GM21390 (cell line): ENCODE data around the gene PLAAT4.
"Not testable (repeated sequence)": the region's sequence is repeated elsewhere in the genome, so short reads cannot be mapped to it uniquely, and the experiment has no call there.

Source experiments
- ATAC-seq: cut with Tn5 transposase; IDR thresholded peaks from one replicate; pipeline ENCODE4 v1.9.1; 2021; ENCODE audit not compliant: unreplicated experiment

Gene PLAAT4

GRCh38 chr11:63510360-63511047, 26.1 kb upstream of the PLAAT4 start:
- ATAC-seq: no peak

- no peak for ATAC-seq
Measured at GRCh38 chr11:63511048-63511748, 25.4 kb upstream of the PLAAT4 start.

DNA sequence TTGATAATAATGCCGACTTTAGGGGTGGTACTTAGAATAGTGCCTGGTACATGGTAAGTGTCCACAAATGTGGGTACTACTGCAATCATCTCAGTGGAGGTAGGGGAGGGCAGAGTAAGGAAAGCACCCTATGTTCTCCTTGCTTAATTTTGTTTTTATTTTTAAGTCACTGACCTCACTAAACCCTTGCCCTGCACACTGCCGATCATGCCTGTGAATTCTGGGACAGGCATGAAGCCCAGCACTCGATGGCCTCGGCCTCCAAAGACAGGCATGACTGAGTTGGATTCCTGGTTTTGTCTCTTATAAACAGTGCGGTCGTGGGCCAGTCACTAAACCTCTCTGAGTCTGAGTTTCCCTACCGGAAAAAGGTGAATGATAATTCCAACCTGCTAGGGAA, 23.8 kb upstream of the PLAAT4 start:
- no peak for ATAC-seq

DNA sequence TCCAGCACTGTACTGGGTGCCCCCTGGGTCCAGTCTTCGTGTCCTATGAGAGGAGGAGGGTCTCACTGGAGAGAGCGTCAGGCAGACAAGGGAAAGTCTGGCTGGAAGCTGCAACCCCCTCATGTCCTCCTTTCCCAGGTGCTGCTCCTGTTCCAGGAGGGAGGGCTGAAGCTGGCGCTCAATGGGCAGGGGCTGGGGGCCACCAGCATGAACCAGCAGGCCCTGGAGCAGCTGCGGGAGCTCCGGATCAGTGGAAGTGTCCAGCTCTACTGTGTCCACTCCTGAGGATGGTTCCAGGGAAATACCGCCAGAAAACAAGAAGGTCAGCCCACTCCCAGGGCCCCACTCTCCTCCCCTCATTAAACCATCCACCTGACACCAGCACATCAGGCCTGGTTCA, 20.5 kb upstream of the PLAAT4 start:
- ATAC-seq: no peak

- no peak for ATAC-seq
Measured at GRCh38 chr11:63517156-63517555, 19.5 kb upstream of the PLAAT4 start.

GRCh38 chr11:63518548-63518947, 18.1 kb upstream of the PLAAT4 start:
- ATAC-seq: no peak

GRCh38 chr11:63520606-63521170, 15.9 kb upstream of the PLAAT4 start:
- no peak for ATAC-seq

GRCh38 chr11:63521896-63522295, 14.7 kb upstream of the PLAAT4 start:
- ATAC-seq: no peak

GRCh38 chr11:63523151-63523550, 13.5 kb upstream of the PLAAT4 start:
- ATAC-seq: no peak

DNA sequence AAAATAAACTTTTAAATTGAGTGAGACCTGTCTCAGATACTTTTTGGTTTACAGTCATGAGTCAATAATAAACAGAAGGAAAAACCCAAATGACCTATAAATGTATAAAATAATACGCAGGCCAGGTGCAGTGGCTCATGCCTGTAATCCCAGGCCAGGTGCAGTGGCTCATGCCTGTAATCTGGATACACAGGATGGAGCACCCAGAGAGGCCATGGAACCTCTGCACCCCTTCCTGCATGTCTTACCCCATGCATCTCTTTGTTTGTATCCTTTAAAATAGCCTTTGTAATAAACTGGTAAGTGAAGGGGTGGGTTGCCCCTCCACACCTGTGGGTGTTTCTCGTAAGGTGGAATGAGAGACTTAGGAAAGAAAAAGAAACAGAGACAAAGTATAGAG, 8.9 kb upstream of the PLAAT4 start:
- ATAC-seq: no peak

- not testable (repeated sequence) for ATAC-seq
Measured at GRCh38 chr11:63528156-63528555, 8.5 kb upstream of the PLAAT4 start.

DNA sequence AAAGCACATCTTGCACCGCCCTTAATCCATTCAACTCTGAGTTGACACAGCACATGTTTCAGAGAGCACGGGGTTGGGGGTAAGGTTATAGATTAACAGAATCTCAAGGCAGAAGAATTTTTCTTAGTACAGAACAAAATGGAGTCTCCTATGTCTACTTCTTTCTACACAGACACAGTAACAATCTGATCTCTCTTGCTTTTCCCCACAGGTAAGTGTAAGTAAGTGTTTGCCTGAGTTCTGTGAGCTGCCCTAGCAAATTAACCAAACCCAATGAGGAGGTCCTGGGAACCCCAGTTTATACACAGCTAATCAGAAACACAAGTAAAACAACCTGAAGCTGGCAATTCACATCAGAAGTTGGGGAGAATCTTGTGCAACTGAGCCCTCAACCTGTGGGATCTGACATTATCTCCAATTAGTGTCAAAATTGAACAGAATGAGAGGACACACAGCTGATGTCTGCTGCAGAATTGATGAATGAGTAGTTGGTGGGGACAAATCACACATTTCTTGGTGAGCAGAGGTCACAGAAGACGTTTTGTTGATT, 7.8 kb upstream of the PLAAT4 start:
- ATAC-seq: not testable (repeated sequence)

DNA sequence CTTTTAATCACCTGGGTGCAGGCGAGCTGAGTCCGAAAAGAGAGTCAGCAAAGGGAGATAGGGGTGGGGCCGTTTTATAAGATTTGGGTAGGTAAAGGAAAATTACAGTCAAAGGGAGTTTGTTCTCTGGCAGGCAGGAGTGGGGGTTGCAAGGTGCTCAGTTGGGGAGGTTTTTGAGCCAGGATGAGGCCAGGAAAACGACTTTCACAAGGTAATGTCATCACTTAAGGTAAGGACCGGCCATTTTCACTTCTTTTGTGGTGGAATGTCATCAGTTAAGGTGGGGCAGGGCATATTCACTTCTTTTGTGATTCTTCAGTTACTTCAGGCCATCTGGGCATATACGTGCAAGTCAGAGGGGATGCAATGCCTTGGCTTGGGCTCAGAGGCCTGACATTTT, 7.2 kb upstream of the PLAAT4 start:
- ATAC-seq: not testable (repeated sequence)

GRCh38 chr11:63530021-63530420, 6.6 kb upstream of the PLAAT4 start:
- no peak for ATAC-seq

DNA sequence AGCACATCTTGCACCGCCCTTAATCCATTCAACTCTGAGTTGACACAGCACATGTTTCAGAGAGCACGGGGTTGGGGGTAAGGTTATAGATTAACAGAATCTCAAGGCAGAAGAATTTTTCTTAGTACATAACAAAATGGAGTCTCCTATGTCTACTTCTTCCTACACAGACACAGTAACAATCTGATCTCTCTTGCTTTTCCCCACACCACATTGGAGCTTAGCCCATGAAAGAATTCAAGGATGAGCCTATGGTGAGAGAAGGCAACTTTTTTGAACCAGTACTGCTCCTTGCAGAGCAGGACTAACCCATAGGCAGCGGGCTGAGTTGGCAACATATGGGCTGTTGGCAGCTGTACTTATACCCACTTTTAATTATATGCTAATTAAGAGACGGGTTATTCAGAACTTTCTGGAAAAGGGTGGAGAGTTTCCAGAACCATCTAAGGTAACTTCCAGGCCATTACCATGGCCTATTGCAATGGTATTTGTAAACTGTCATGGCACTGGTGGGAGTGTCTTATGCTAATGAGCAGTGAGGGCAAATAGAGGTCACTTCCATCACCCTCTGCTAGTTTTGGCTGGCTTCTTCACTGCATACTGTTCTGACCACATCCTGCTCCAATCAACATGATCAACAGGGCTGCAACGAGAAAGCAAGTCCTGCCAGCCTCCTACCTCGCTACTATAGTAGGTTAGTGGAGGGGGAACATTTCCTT, 5.4 kb upstream of the PLAAT4 start:
- peak; percentile 76 for ATAC-seq

- no peak for ATAC-seq
Measured at GRCh38 chr11:63532117-63532516, 4.5 kb upstream of the PLAAT4 start.

- no peak for ATAC-seq
Measured at GRCh38 chr11:63532799-63533475, 3.7 kb upstream of the PLAAT4 start.

- ATAC-seq: no peak
Measured at GRCh38 chr11:63534076-63534475, 2.5 kb upstream of the PLAAT4 start.

DNA sequence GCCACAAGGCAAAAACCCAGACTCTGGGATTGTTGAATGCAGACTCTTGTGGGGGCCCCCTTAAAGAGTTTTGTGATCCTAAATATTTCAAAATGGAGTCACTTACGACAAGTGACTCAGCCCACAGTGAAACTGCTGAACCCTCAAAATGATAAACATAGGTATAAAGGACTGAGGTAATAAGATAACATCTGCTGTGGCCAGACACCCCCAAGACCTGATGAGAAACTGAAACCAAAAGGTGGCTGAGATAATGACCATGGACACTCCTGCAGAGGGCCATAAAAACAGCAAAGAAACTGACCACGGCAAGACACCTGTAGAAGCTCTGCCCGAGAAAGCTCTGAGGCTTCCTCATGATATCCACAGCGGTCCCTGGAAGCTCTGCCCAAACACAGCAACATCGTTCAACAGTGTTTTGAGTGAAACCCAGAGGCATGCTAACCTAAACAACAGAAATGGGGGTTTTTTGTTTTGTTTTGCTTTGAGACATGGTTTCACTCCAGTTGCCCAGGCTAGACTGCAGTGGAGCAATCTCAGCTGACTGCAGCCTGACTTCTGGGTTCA, 1.6 kb upstream of the PLAAT4 start:
- no peak for ATAC-seq

DNA sequence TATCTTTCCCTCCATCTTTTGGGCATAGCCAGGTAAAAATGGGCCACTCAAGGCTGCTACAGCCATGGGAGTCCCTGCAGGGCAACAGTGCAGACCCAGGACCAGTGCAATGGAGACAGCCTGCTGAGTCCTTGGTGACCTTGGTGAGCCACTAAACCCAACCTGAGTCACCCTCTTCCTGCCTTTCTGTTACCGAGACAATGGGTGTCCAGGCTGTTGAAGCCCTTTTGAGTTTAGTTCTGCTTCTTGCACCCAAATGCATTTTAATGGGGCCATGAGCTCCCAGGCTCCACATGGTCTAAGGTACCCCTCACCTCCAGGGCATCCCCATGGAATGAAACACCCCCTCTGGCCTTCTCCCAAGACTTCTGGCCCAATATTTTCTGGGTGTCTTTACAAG, 874 bp upstream of the PLAAT4 start:
- ATAC-seq: no peak
